ENCODE measurements around the gene PTPRF. TPM values are rescaled to one million over a fixed set of nuclear protein-coding genes. Genes with fewer than 3 reads are reported as not detected.

PTPRF gene
- total and polyA plus RNA-seq, 4 donors = 41.2 to 241 (median 85.6) TPM

- H3K4me1 ChIP-seq (ENCODE audit: control insufficient read depth in 4 of 4, insufficient read depth in 4 of 4, low read length in 3 of 4) = no peaks in the 10 kb centered on the region
- no peaks in the 10 kb centered on the region for H3K36me3 ChIP-seq (ENCODE audit: control insufficient read depth in 4 of 4, insufficient read depth in 3 of 4, low read depth in 1 of 4, low read length in 3 of 4)
- H3K9me3 ChIP-seq (ENCODE audit: control insufficient read depth in 4 of 4, low read length in 3 of 4) = no peaks in the 10 kb centered on the region
- no peak overlapping the region for H3K9ac ChIP-seq (ENCODE audit: low read depth in 1 of 2, low read length in 2 of 2)
- WGBS = 79% methylated on average over 3 of the region's 3 CpGs
- no peak for TF ChIP-seq HNF4G (IDR thresholded peaks at IDR 0.05)
- TF ChIP-seq YY1 (IDR thresholded peaks at IDR 0.05) = no peak
- no peak for TF ChIP-seq ZBTB33 (IDR thresholded peaks at IDR 0.05)
- no peak for TF ChIP-seq ATF3 (IDR thresholded peaks at IDR 0.05)
- no peak for TF ChIP-seq NR2F2 (IDR thresholded peaks at IDR 0.05)
- no peak for TF ChIP-seq HNF4A (conservative IDR thresholded peaks at IDR 0.05)
- no peak for TF ChIP-seq FOXA2 (IDR thresholded peaks at IDR 0.05)
- TF ChIP-seq TAF1 (conservative IDR thresholded peaks at IDR 0.05) = no peak
- no peak for TF ChIP-seq RXRA (IDR thresholded peaks at IDR 0.05)
- TF ChIP-seq GABPA (IDR thresholded peaks at IDR 0.05 in 1 of 2, conservative IDR thresholded peaks at IDR 0.05 in 1 of 2) = no peak
- no peak for TF ChIP-seq FOXA1 (IDR thresholded peaks at IDR 0.05)
- TF ChIP-seq EGR1 (IDR thresholded peaks at IDR 0.05; ENCODE audit: low read depth in 2 of 2) = no peak
- TF ChIP-seq REST (IDR thresholded peaks at IDR 0.05) = no peak
- TF ChIP-seq CTCF (IDR thresholded peaks at IDR 0.05; ENCODE audit: low read depth, low read length, missing input control) = no peak
- DNase-seq (ENCODE audit: low spot score) = no peak
- H3K4me3 ChIP-seq (ENCODE audit: low read depth in 1 of 3, low read length in 3 of 3) = no peak overlapping the region
- no peaks in the 10 kb centered on the region for H3K27me3 ChIP-seq (ENCODE audit: control insufficient read depth in 4 of 4, insufficient read depth in 4 of 4, low read length in 3 of 4)
- H3K27ac ChIP-seq (ENCODE audit: low read depth in 1 of 2, low read length in 2 of 2) = no peak overlapping the region
Observed at GRCh38 chr1:43520100-43520778, 10.4 kb upstream of the PTPRF start.

GRCh38 chr1:43521078-43521477, 9.6 kb upstream of the PTPRF start:
- H3K27ac ChIP-seq (ENCODE audit: low read depth in 1 of 2, low read length in 2 of 2) = no peak overlapping the region
- H3K4me3 ChIP-seq (ENCODE audit: low read depth in 1 of 3, low read length in 3 of 3) = no peak overlapping the region
- TF ChIP-seq SP1 (IDR thresholded peaks at IDR 0.05) (no peak), REST (IDR thresholded peaks at IDR 0.05) (no peak), RAD21 (IDR thresholded peaks at IDR 0.05) (no peak), ATF3 (IDR thresholded peaks at IDR 0.05) (no peak), HNF4G (IDR thresholded peaks at IDR 0.05) (no peak)
- H3K27me3 ChIP-seq (ENCODE audit: control insufficient read depth in 4 of 4, insufficient read depth in 4 of 4, low read length in 3 of 4) = no peaks in the 10 kb centered on the region
- no peak for DNase-seq (ENCODE audit: low spot score)
- no peaks in the 10 kb centered on the region for H3K4me1 ChIP-seq (ENCODE audit: control insufficient read depth in 4 of 4, insufficient read depth in 4 of 4, low read length in 3 of 4)
- WGBS = 95% methylated on average over 8 of the region's 8 CpGs
- H3K36me3 ChIP-seq (ENCODE audit: control insufficient read depth in 4 of 4, insufficient read depth in 3 of 4, low read depth in 1 of 4, low read length in 3 of 4) = no peaks in the 10 kb centered on the region
- no peak overlapping the region for H3K9ac ChIP-seq (ENCODE audit: low read depth in 1 of 2, low read length in 2 of 2)
- no peaks in the 10 kb centered on the region for H3K9me3 ChIP-seq (ENCODE audit: control insufficient read depth in 4 of 4, low read length in 3 of 4)
